ENCODE results near the gene RIC8B.
"Not testable (repeated sequence)": the region's sequence is repeated elsewhere in the genome, so short reads cannot be mapped to it uniquely, and the experiment has no call there.

Gene RIC8B

DNA sequence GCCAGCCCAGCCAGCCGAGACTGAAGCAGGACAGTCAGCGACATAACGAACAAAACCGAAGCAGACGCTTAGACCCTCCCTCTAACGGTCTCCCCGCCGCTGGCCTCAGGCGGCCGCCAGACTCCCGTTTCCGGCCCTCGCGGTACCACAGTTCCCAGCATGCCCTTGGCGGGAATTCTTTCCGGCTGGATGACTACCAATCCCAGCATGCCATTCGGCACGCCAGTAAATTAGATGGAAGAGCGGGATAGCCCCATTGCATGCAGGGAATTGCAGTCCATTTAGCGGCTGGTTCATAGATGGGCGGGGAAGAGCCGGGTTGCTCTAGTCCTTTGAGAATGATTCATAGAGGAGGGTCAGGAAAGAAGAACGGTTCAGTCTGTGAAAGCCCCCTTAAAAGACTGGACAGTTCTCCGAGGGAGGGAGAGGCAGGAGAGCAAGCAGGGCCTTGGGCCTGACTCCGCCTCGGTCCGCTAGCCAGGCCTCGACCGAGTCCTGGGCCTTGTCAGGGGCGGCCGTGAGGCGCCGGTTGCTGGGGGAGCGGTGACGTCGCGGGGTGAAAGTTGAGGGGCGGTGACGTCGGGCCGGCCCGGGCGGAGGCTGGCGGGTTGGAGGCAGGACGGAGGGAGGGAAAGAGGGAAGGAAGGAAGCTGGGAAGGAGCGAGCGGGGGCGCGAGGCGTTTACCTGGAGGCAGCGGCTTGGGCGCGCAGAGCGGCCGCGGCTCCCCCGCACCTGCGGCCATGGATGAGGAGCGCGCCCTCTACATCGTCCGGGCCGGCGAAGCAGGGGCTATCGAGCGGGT is at the start of gene RIC8B:
Gene RIC8B, plus strand, starts transcription at position 678 of the 803 bp plus-strand sequence. Its CDS starts 64 bp downstream, at position 742.
- no peak for TF ChIP-seq JUND (IDR thresholded peaks at IDR 0.05; ENCODE audit: low read depth)

GRCh38 chr12:106724934-106725333 is 49.5 kb upstream of the RIC8B start:
- no peak for DNase-seq (ENCODE audit: low read depth in 1 of 2, low spot score in 1 of 2)
- no peak for TF ChIP-seq JUND (IDR thresholded peaks at IDR 0.05; ENCODE audit: low read depth)
- in situ Hi-C loops (cut with HindIII; ENCODE audit: low pct_unique_long_range_greater_than_20kb, low sequenced_read_pairs) = no loop called here

More for the DNA sequence above, at the start of gene RIC8B:
- in situ Hi-C loops (cut with HindIII; ENCODE audit: low pct_unique_long_range_greater_than_20kb, low sequenced_read_pairs) = no loop called here
- DNase-seq (ENCODE audit: low read depth in 1 of 2, low spot score in 1 of 2) = peak; percentile 96 to 99

DNA sequence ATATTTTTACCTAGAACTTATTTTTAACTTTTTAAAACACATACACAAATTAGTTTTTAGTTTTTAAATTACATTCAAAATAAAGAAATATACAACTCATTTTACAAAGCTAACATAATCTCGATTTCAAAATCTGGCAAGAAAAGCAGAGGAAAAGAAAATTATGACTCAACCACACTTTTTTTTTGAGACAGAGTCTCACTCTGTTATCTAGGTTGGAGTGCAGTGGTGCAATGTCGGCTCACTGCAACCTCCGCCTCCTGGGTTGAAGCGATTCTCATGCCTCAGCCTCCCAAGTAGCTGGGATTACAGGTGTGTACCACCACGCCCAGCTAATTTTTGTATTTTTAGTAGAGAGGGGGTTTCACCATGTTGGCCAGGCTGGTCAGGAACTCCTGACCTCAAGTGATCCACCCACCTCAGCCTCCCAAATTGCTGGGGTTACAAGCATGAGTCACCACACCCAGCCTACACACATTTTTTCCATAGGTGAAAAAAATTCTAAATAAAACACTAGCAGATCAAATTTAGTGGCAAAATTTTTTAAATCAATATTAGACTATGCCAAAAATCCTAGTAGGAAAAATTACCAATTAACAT is 47.8 kb upstream of the RIC8B start:
- in situ Hi-C loops (cut with HindIII; ENCODE audit: low pct_unique_long_range_greater_than_20kb, low sequenced_read_pairs) = not testable (repeated sequence)

GRCh38 chr12:106729611-106730010 is 44.9 kb upstream of the RIC8B start:
- no peak for DNase-seq (ENCODE audit: low read depth in 1 of 2, low spot score in 1 of 2)
- TF ChIP-seq JUND (IDR thresholded peaks at IDR 0.05; ENCODE audit: low read depth) = no peak
- in situ Hi-C loops (cut with HindIII; ENCODE audit: low pct_unique_long_range_greater_than_20kb, low sequenced_read_pairs) = no loop called here

More for the DNA sequence above, 47.8 kb upstream of the RIC8B start:
- not testable (repeated sequence) for DNase-seq (ENCODE audit: low read depth in 1 of 2, low spot score in 1 of 2)

- no peak for TF ChIP-seq JUND (IDR thresholded peaks at IDR 0.05; ENCODE audit: low read depth)
- in situ Hi-C loops (cut with HindIII; ENCODE audit: low pct_unique_long_range_greater_than_20kb, low sequenced_read_pairs) = no loop called here
Measured at GRCh38 chr12:106732890-106733289, 41.6 kb upstream of the RIC8B start.

GRCh38 chr12:106733660-106734059 is 40.8 kb upstream of the RIC8B start:
- peak in 1 of 2 experiments; percentile 26 for DNase-seq (ENCODE audit: low read depth in 1 of 2, low spot score in 1 of 2)
- in situ Hi-C loops (cut with HindIII; ENCODE audit: low pct_unique_long_range_greater_than_20kb, low sequenced_read_pairs) = no loop called here
- no peak for TF ChIP-seq JUND (IDR thresholded peaks at IDR 0.05; ENCODE audit: low read depth)

More at GRCh38 chr12:106732890-106733289, 41.6 kb upstream of the RIC8B start:
- no peak for DNase-seq (ENCODE audit: low read depth in 1 of 2, low spot score in 1 of 2)

DNA sequence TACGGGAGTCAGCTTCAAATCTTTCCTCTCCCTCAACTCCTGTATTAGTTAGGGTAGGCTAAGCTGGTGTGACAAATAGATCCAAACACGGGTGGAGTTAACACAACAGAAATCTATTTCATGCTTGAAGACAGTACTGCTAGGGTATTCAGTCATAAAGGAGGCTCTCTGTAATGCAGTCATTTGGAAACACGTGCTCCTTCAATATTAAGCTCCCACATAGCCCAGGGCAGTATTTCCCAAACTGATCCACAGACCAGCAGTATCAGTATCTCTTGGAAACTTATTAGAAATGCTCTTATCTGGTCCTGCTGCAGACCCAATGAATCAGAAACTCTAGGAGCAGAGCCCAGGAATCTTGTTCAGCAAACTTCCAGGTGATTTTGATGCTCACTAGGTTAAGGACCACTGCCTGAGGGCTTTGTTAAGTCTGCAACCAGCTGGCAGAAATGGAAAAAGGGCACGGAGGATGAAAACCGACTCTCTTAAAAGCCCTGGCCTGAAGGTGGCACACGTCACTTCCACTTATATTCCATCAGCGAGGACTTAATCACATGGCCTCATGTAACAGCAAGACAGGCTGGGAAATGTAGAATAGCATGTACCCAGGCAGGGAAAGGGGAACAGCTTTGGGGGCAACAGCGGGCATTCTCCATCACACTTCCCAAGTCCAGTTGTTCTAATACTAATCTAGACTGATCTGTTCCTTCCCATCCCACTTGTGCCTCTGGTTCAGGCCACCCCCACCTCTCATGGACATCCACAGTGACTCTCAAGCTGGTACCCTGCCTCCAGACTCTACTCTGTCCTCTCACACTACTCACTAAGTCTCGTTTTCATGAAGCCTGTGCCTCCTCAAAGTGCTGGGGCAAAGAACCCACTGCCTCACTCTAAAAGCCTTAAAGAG is 38.2 kb upstream of the RIC8B start:
- peak; percentile 14 to 66 for DNase-seq (ENCODE audit: low read depth in 1 of 2, low spot score in 1 of 2)
- TF ChIP-seq JUND (IDR thresholded peaks at IDR 0.05; ENCODE audit: low read depth) = no peak
- in situ Hi-C loops (cut with HindIII; ENCODE audit: low pct_unique_long_range_greater_than_20kb, low sequenced_read_pairs) = no loop called here

GRCh38 chr12:106739318-106739717 is 35.2 kb upstream of the RIC8B start:
- no peak for DNase-seq (ENCODE audit: low read depth in 1 of 2, low spot score in 1 of 2)
- no peak for TF ChIP-seq JUND (IDR thresholded peaks at IDR 0.05; ENCODE audit: low read depth)
- in situ Hi-C loops (cut with HindIII; ENCODE audit: low pct_unique_long_range_greater_than_20kb, low sequenced_read_pairs) = no loop called here

DNA sequence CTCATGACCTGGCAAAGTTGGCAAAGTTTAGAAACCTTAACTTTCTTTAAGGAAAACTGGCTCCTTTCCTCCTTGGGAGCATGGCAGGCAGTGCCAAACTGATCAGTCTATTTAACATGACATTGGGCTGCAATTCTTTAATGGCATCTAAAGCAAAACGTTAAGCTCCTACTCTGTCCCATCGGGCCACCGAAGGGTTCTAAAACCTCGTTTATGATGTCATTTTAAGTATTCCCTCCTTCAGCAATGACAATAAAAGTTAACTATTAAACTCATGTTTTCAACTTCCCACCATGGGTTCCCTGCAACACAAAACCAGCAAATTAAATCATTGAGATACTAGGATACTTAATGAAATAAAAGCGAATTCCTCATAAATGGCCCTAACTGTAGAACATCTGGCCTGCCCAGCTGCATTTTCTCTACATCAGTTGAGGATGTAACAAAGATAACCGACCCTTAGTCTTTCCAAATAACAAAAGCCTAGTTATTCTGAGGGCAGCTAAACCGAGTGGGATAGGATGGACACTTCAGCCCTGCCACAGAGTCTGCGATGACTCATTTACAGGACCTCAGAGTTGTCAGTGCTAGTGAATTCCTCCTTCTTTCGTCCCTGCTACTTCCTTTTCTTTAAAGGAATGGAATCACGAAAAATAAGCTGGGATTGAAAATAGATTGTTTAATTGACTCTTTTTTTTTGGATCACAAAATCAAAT is 34.5 kb upstream of the RIC8B start:
- in situ Hi-C loops (cut with HindIII; ENCODE audit: low pct_unique_long_range_greater_than_20kb, low sequenced_read_pairs) = no loop called here
- TF ChIP-seq JUND (IDR thresholded peaks at IDR 0.05; ENCODE audit: low read depth) = no peak
- no peak for DNase-seq (ENCODE audit: low read depth in 1 of 2, low spot score in 1 of 2)

GRCh38 chr12:106740818-106741217 is 33.7 kb upstream of the RIC8B start:
- in situ Hi-C loops (cut with HindIII; ENCODE audit: low pct_unique_long_range_greater_than_20kb, low sequenced_read_pairs) = no loop called here
- no peak for TF ChIP-seq JUND (IDR thresholded peaks at IDR 0.05; ENCODE audit: low read depth)
- no peak for DNase-seq (ENCODE audit: low read depth in 1 of 2, low spot score in 1 of 2)

- in situ Hi-C loops (cut with HindIII; ENCODE audit: low pct_unique_long_range_greater_than_20kb, low sequenced_read_pairs) = no loop called here
- no peak for DNase-seq (ENCODE audit: low read depth in 1 of 2, low spot score in 1 of 2)
- TF ChIP-seq JUND (IDR thresholded peaks at IDR 0.05; ENCODE audit: low read depth) = no peak
Measured at GRCh38 chr12:106741247-106741646, 33.2 kb upstream of the RIC8B start.
